Left colon (tissue), 2 donors: ENCODE data around the gene RRP8. TPM values are rescaled to one million over a fixed set of nuclear protein-coding genes. Genes with fewer than 3 reads are reported as not detected.

Source experiments
- ATAC-seq: fragments of 200-7000 bp; cut with Tn5 transposase; one replicate; pipeline ENCODE4 v1.9.1; 2020; ENCODE audit warnings: mild to moderate bottlenecking, moderate library complexity
- DNase-seq, 2 donors: peaks; one replicate each; pipeline ENCODE4 v3.0.0-alpha.2; 2020
- intact Hi-C, 2 donors: fragments of 100-400 bp; cut with DNase I in 1 of 2; cut with micrococcal nuclease in 1 of 2; formaldehyde crosslinking; loops; one replicate each; pipeline versions ENCODE4 v1.11.2 to v1.14.0; 2022; cut with DNase I, micrococcal nuclease
- long read RNA-seq: library from polyadenylated mRNA; unstranded; transcript quantifications from one replicate; pipeline ENCODE4 v2.0.0, GENCODE V29; 2021
- total RNA-seq, 2 donors: library from RNA; stranded (reverse); fragmentation: NEBNext Ultra II Directional; extraction: Animal tissue kit (Norgen Biotek cat#: 25700); gene quantifications; one replicate each; pipeline ENCODE4 v1.2.1, GENCODE V29; 2021
- donor health status: DM: no; HTN: no; CAD: no.
- donor health status: DM: yes; HTN: yes; CAD: no.

Gene RRP8
- total RNA-seq = 10 to 100 TPM; 16.5 to 16.8 TPM
- long read RNA-seq, full-length matches to known transcripts = 22 of 30 reads
- long read RNA-seq, partial matches to known transcripts = 4 of 30 reads
- long read RNA-seq, other reads (novel, unspliced or antisense) = 4 of 30 reads

GRCh38 chr11:6603287-6604080, at the start of gene RRP8, which contains the start of gene ILK:
RRP8 (minus strand) TSS chr11:6603616; CDS start chr11:6603502, 114 bp downstream.
ILK (plus strand) TSS chr11:6603774; CDS start chr11:6604272, 498 bp downstream.
- peak; percentile 91 for ATAC-seq
- DNase-seq = peak; percentile 92 to 93
- intact Hi-C loops = no loop called here

- no peak for DNase-seq
- intact Hi-C loops = no loop called here
- ATAC-seq = no peak
Observed at GRCh38 chr11:6653097-6653496, 49.7 kb upstream of the RRP8 start.

GRCh38 chr11:6652182-6652581, 48.8 kb upstream of the RRP8 start:
- no peak for DNase-seq
- intact Hi-C loops = no loop called here
- no peak for ATAC-seq

GRCh38 chr11:6650980-6651379, 47.6 kb upstream of the RRP8 start:
- intact Hi-C loops = no loop called here
- no peak for ATAC-seq
- DNase-seq = no peak

- intact Hi-C loops = no loop called here
- no peak for ATAC-seq
Observed at GRCh38 chr11:6650104-6650503, 46.7 kb upstream of the RRP8 start.

GRCh38 chr11:6648501-6648900, 45.1 kb upstream of the RRP8 start:
- DNase-seq (no peak), ATAC-seq (no peak)
- intact Hi-C loops = no loop called here

More at GRCh38 chr11:6650104-6650503, 46.7 kb upstream of the RRP8 start:
- no peak for DNase-seq

GRCh38 chr11:6647836-6648235, 44.4 kb upstream of the RRP8 start:
- intact Hi-C loops = no loop called here
- DNase-seq = no peak

GRCh38 chr11:6646918-6647679, 43.7 kb upstream of the RRP8 start:
- DNase-seq (peak in 1 of 2 donors; percentile 43), ATAC-seq (peak; percentile 37)
- intact Hi-C loops = no loop called here

More at GRCh38 chr11:6647836-6648235, 44.4 kb upstream of the RRP8 start:
- ATAC-seq = no peak

GRCh38 chr11:6646576-6646917, 43.1 kb upstream of the RRP8 start:
- no peak for DNase-seq
- intact Hi-C loops = no loop called here

GRCh38 chr11:6646071-6646470, 42.7 kb upstream of the RRP8 start:
- DNase-seq = no peak
- peak; percentile 23 for ATAC-seq
- intact Hi-C loops = no loop called here

More at GRCh38 chr11:6646576-6646917, 43.1 kb upstream of the RRP8 start:
- ATAC-seq = no peak

GRCh38 chr11:6642957-6643356, 39.5 kb upstream of the RRP8 start:
- DNase-seq = no peak
- intact Hi-C loops = no loop called here
- no peak for ATAC-seq

- ATAC-seq (no peak), DNase-seq (no peak)
- intact Hi-C loops = no loop called here
Observed at GRCh38 chr11:6640985-6641701, 37.7 kb upstream of the RRP8 start.

GRCh38 chr11:6640036-6640984, 36.9 kb upstream of the RRP8 start:
- ATAC-seq (no peak), DNase-seq (no peak)
- intact Hi-C loops = no loop called here

- DNase-seq (no peak), ATAC-seq (no peak)
- intact Hi-C loops = no loop called here
Observed at GRCh38 chr11:6638429-6638828, 35.0 kb upstream of the RRP8 start.

GRCh38 chr11:6637871-6638270, 34.5 kb upstream of the RRP8 start:
- peak in 1 of 2 donors; percentile 31 for DNase-seq
- intact Hi-C loops = no loop called here
- ATAC-seq = no peak

- ATAC-seq (no peak), DNase-seq (no peak)
- intact Hi-C loops = no loop called here
Observed at GRCh38 chr11:6636480-6636879, 33.1 kb upstream of the RRP8 start.

GRCh38 chr11:6635082-6635932, 31.9 kb upstream of the RRP8 start:
- ATAC-seq (peak; percentile 86), DNase-seq (peak; percentile 50 to 69)
- intact Hi-C loops = no loop called here
